GM19240 (cell line): Measurements from ENCODE around the gene COBL.

Source experiments
- DNase-seq: peaks from one replicate; pipeline ENCODE4 v3.0.0; 2011; ENCODE audit warnings: low spot score; ENCODE audit not compliant: insufficient read length

Gene COBL

GRCh38 chr7:51027106-51027934 lies 289.3 kb downstream of the COBL start:
- no peak for DNase-seq

- no peak for DNase-seq
These were observed 290.3 kb downstream of the COBL start for GRCh38 chr7:51026341-51026740.

- DNase-seq, result no peak
These were observed 290.9 kb downstream of the COBL start for GRCh38 chr7:51025668-51026067.

- no peak for DNase-seq
These were observed 291.7 kb downstream of the COBL start for GRCh38 chr7:51024867-51025266.

GRCh38 chr7:51023547-51023946 lies 293.1 kb downstream of the COBL start:
- no peak for DNase-seq

GRCh38 chr7:51022821-51023220 lies 293.8 kb downstream of the COBL start:
- DNase-seq, result no peak

GRCh38 chr7:51021906-51022570 lies 294.6 kb downstream of the COBL start:
- DNase-seq, result no peak

GRCh38 chr7:51020944-51021343 lies 295.7 kb downstream of the COBL start:
- no peak for DNase-seq

GRCh38 chr7:51019891-51020870 lies 296.4 kb downstream of the COBL start:
- DNase-seq, result no peak

GRCh38 chr7:51019191-51019844 lies 297.3 kb downstream of the COBL start:
- no peak for DNase-seq

GRCh38 chr7:51017576-51018535 lies 298.8 kb downstream of the COBL start:
- no peak for DNase-seq

GRCh38 chr7:51016546-51016945 lies 300.1 kb downstream of the COBL start:
- DNase-seq, result no peak

- no peak for DNase-seq
These were observed 301.0 kb downstream of the COBL start for GRCh38 chr7:51015581-51015980.

- no peak for DNase-seq
These were observed 301.8 kb downstream of the COBL start for GRCh38 chr7:51014811-51015210.

- DNase-seq, result no peak
These were observed 302.6 kb downstream of the COBL start for GRCh38 chr7:51013861-51014511.

GRCh38 chr7:51013218-51013786 lies 303.3 kb downstream of the COBL start:
- no peak for DNase-seq

- no peak for DNase-seq
These were observed 303.9 kb downstream of the COBL start for GRCh38 chr7:51012569-51013217.

GRCh38 chr7:51011710-51012350 lies 304.8 kb downstream of the COBL start:
- DNase-seq, result no peak
